HG03175 (cell line): ENCODE data around the gene PPP4R3B.

Source experiments
- ATAC-seq: cut with Tn5 transposase; IDR thresholded peaks from one replicate; pipeline ENCODE4 v1.9.1; 2021; ENCODE audit warnings: mild to moderate bottlenecking, moderate library complexity; ENCODE audit not compliant: unreplicated experiment

PPP4R3B gene

GRCh38 chr2:55617175-55618024 lies at the start of gene PPP4R3B:
TSS of gene PPP4R3B (minus strand) at chr2:55617622. CDS start at chr2:55617285, 337 bp downstream.
- ATAC-seq, result peak; percentile 83

DNA sequence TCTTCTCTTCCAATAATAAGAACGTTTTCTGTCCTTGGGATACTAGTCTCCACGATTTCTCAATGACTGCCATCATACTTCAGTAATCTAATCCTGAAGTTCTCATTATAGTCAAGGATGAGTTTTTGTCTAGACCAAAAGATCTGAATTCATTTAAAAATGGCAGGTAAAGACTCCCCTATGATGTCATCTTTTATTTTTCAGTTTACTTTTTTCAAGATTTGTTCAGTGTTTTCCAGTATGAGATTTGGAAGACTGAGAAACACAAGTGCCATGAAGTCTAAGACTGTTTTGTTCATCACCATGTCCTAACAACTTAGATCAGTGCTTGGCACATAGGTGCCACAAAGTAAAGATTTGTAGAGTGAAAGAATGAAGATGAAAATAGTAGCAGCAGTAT lies 35.8 kb upstream of the PPP4R3B start:
- ATAC-seq, result no peak

DNA sequence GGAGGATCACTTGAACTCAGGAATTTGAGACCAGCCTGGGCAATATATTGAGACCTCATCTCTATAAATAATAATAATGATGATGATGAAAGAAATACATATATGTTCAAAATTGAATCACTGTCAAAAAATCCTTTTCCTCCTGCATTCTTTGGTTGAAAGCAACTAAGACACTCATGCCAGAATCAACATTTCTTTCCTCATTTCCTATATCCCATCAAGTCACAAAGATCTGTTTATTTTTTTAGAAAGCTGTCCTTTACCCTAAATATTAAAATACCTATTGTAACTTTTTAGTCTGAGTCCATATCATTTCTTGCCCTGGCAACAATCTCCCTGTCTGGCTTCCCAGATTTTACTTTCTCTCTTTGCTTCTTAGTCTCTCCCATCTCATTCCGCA lies 31.8 kb upstream of the PPP4R3B start:
- no peak for ATAC-seq

GRCh38 chr2:55636831-55637230 lies 19.4 kb upstream of the PPP4R3B start:
- no peak for ATAC-seq

GRCh38 chr2:55628931-55629330 lies 11.5 kb upstream of the PPP4R3B start:
- no peak for ATAC-seq

GRCh38 chr2:55627915-55628314 lies 10.5 kb upstream of the PPP4R3B start:
- no peak for ATAC-seq

DNA sequence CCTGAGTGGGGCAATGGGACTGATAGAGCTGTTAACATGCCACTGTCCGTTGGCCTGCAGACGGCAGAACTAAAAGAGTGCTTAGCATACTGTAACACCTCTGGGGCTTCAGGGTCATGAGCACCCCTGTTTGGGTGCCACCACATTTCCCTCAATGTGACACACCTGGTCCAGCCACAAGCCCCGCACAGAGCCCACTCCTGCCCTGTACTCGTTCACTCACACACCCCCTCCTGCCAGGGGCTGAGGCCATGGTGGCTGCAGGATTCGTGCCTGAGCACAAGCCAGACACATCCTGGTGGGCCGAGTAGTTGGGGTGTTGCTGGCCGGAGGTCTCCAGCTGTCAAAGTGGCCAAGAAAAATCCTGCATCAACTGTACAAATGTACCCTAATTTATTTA lies 4.4 kb upstream of the PPP4R3B start:
- ATAC-seq, result no peak

- no peak for ATAC-seq
Measured at GRCh38 chr2:55620123-55620779, 2.8 kb upstream of the PPP4R3B start.

DNA sequence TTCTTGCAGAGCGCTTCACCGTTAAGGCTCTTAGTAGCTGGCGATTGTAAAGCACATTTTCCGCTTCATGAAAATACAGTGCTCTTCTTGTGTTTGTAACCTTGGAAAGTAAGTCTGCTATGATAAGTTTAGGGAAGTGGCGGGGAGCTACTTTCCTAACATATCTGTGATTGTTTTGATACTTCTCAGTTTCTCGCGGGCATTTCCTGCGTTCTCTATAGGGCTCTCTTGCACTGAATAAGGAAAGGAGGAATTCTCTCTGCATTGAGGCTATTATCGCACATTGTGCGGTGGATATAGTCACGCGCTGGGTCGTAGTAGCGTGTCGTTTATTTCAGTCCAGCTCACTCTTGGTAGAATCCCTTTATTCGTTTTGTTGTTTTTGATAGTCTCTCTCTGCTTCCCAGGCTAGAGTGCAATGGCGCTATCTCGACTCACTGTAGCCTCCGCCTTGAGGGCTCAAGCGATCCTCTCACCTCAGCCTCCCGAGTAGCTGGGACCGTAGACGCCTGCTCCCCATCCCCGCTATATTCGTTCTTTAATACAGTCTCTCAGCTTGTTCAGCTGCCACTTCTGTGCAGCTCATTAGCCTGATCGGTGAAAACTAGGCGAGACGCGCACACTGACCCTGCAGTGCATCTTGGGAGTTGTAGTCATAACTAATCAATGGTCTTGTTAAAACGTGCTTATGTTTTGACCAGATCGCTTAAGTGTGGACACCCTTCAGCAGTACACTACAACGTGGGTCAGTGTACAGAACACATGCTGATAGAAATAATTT lies 1.0 kb upstream of the PPP4R3B start:
- ATAC-seq, result peak; percentile 36

- ATAC-seq, result no peak
Measured at GRCh38 chr2:55618025-55618274, 528 bp upstream of the PPP4R3B start.

GRCh38 chr2:55616551-55617174 lies 759 bp downstream of the PPP4R3B start:
- peak; percentile 26 for ATAC-seq

DNA sequence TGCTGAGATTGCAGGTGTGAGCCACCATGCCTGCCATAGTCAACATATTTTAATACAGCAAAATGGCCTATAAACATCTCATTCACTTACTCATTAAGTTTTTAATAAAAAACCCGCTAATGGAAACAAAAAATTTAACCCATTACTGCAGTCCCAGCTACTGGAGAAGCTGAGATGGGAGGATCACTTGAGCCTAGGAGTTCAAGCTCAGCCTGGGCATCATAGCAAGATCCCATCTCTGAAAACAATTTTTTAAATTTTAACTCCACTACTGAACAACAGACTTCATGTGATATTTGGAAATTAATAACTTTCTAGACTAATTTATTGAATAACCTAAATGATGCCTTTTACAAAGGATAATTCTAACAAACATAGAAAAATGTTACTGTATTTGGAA lies 5.4 kb downstream of the PPP4R3B start:
- no peak for ATAC-seq

DNA sequence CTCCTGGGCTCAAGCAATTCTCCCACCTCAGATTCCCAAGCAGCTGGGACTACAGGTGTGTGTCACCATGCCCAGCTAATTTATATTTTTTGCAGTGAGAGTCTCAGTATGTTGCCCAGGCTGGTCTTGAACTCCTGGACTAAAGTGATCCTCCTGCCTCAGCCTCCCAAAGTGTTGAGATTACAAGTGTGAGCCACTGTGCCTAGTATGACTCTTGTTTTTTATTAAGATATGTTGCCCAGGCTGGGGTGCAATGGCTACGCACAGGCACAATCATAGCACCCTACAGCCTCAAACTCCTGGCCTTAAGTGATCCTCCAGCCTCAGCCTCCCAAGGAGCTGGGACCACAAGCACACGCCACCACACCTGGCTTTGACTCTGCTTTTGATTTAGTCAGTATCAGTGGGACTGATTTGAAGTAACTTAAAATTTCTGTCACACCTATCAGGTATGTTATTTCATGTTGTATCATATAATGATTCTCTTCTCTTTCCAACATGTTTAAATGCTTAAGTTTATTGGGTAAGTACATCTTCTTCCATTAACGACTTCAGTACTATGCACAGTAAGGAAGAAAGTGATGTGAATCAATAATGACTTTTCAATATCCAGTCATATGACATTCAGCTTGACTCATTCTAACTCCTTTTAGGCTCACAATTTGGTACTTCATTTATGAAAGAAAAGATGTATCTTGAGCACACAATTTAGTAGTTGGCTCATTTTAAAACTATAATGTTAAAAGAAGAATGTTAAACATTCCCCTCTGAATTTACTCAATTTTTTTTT lies 6.3 kb downstream of the PPP4R3B start:
- no peak for ATAC-seq

GRCh38 chr2:55609938-55610578 lies 7.4 kb downstream of the PPP4R3B start:
- ATAC-seq, result no peak

DNA sequence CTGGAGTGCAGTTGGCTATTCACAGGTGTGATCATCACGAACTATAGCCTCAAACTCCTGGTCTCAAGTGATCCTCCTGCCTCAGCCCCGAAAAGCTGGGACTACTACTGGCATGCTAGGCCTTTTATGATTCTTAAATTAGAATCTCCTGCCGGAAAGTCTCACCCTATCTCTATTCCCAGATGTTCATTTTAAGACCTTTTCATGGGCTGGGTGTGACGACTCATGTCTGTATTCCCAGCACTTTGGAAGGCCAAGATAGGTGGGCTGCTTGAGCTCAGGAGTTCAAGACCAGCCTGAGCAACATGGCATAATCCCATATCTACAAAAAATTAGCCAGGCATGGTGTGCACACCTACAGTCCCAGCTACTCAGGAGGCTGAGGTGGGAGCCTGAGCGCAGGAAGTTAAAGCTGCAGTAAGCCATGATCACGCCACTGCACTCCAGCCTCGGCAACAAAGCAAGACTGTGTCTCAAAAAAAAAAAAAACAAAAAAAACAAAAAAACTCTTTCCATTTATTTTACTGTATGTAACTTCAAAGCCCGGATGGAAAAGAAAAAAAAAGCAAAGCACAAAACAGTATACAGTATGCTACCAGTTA lies 8.1 kb downstream of the PPP4R3B start:
- no peak for ATAC-seq

GRCh38 chr2:55607717-55608116 lies 9.7 kb downstream of the PPP4R3B start:
- no peak for ATAC-seq

DNA sequence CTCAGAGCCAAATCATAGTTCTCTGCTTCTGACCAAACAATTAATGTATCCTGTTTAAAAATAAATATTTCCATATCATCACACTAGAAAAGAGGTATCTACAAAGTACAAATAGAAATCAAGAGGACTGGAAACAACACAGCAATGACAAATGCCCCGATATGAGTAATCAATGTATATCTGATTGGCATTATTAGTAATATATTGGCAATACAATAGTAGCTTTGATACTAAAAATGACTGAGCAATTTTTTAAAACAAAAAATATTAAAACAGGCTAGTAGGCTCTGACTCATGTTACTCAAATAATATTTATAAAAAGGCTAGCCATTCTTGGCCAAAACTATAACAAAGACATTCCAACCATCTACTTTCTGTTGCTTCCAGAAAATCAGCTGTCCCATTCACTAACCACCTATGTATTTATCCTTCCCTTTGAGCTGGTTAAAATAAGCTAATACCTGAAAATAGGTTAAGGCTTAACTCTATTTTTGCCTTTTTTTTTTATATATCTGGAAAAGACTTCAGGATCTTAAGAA lies 13.3 kb downstream of the PPP4R3B start:
- ATAC-seq, result no peak

GRCh38 chr2:55601849-55602248 lies 15.6 kb downstream of the PPP4R3B start:
- ATAC-seq, result no peak

DNA sequence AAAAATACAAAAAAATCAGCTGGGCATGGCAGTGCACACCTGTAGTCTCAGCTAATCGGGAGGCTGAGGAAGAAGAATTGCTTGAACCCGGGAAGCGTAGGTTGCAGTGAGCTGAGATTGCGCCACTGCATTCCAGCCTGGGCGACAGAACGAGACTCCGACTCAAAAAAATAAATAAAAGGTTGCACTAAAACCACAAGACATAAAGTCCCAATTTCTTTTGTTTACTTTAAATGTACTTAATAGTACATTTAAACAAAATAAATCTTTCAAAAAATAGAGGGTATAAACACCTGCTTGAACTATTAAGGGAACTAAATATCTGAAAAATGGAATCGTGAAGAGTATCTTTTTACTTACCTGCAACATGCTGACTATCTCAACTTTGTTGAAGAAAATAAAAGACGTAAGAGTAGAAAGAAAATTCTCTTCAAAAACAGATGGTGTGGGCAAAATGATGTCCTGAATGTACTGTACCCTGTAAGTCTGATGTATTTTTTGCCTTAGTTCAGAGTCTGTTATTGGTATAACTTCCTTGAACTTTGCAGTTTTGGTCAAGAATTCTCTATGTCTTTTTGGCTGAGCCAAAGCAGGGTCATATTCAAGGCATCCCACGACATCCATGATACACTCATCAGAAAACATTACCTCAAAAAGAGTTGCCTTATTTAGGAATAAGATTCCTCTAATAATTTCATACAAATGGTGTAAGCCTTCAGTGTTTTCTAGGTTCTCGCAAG lies 19.2 kb downstream of the PPP4R3B start:
- ATAC-seq, result no peak
